Activated CD8-positive, alpha-beta T cell treated with anti-CD3 and anti-CD28 coated beads for 36 hours (primary cell): ENCODE measurements around the gene MRM3. TPM values are rescaled to one million over a fixed set of nuclear protein-coding genes. Genes with fewer than 3 reads are reported as not detected.

Experiments
- ATAC-seq: fragments of 200-7000 bp; cut with Tn5 transposase; one replicate; pipeline ENCODE4 v1.10.0; 2021; ENCODE audit warnings: mild to moderate bottlenecking, moderate library complexity
- CTCF ChIA-PET: fragments of 350-600 bp; sonication (Branson Sonifier 250); formaldehyde crosslinking; loops from one replicate; lab custom pipeline; 2021; ENCODE audit warnings: antibody characterized with exemption; lab: Charles Lee
- POLR2A ChIA-PET: fragments of 350-600 bp; sonication (Branson Sonifier 250); formaldehyde crosslinking; loops from one replicate; lab custom pipeline; 2021; ENCODE audit warnings: antibody characterized with exemption; lab: Charles Lee
- DNase-seq: peaks from one replicate; pipeline ENCODE4 v3.0.0-alpha.2; 2020
- H3K27ac Mint-ChIP-seq: one replicate; pipeline ENCODE4 v1.8.0; 2021; ENCODE audit warnings: mild to moderate bottlenecking, mixed read lengths
- H3K27me3 Mint-ChIP-seq: one replicate; pipeline ENCODE4 v1.8.0; 2021; ENCODE audit warnings: mixed read lengths
- H3K36me3 Mint-ChIP-seq: one replicate; pipeline ENCODE4 v1.8.0; 2021; ENCODE audit warnings: low read depth, mixed read lengths
- H3K4me1 Mint-ChIP-seq: one replicate; pipeline ENCODE4 v1.8.0; 2021; ENCODE audit warnings: low read depth, mixed read lengths
- H3K4me3 Mint-ChIP-seq: one replicate; pipeline ENCODE4 v1.8.0; 2021; ENCODE audit warnings: mild to moderate bottlenecking, moderate library complexity, mixed read lengths
- H3K9me3 Mint-ChIP-seq: one replicate; pipeline ENCODE4 v1.8.0; 2021; ENCODE audit warnings: mixed read lengths
- intact Hi-C: fragments of 100-400 bp; cut with micrococcal nuclease; formaldehyde crosslinking; loops from one replicate; pipeline ENCODE4 v1.10.0; 2022
- total RNA-seq, 2 experiments: library from RNA; stranded (reverse); gene quantifications; one replicate each; pipeline ENCODE4 v1.2.3, GENCODE V29; 2021
- TF ChIP-seq, protein P1 (sequence below): fragments of 200-600 bp; IDR thresholded peaks from one replicate; pipeline ENCODE4 v1.8.0; 2022; ENCODE audit warnings: antibody characterized with exemption, mild to moderate bottlenecking

MRM3 gene
- total RNA-seq, 2 experiments from 2014 or later, result 35.5 to 36.2 TPM

DNA sequence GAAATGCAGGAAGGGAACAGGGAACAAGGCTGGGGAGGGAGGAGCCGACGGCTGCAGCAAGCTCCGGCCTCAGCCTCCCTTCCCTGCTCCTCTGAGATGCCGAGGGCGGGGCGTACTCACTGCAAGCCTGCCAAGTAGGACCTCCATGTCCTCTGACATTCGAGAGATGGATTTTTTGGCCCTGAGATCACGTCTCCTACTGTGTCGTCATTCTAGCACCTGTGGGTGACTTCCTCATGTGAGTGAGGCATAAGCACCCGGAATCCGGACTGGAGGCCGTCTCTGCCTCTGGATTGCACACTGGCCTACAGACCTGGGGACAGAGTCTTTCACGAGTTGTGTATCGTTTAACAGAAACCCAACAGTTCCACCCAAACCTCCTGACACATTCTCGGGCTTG lies 14.5 kb downstream of the MRM3 start:
- Mint-ChIP-seq H3K36me3 (peaks cover 6% of the 10 kb centered on the region), H3K27ac (no peak overlapping the region), H3K27me3 (no peaks in the 10 kb centered on the region), H3K4me3 (no peak overlapping the region), H3K4me1 (no peaks in the 10 kb centered on the region), H3K9me3 (no peaks in the 10 kb centered on the region)
- DNase-seq, result no peak
- ChIA-PET CTCF (interaction anchor here (0.8 to 6.1 kb wide), 9 partner anchors 8 to 260 kb away, joined by 3 to 63 read pairs (median 3); partner anchors contain the start of genes GLOD4, MRM3, NXN and TIMM22), POLR2A (no interaction called here)
- TF ChIP-seq, protein P1, sequence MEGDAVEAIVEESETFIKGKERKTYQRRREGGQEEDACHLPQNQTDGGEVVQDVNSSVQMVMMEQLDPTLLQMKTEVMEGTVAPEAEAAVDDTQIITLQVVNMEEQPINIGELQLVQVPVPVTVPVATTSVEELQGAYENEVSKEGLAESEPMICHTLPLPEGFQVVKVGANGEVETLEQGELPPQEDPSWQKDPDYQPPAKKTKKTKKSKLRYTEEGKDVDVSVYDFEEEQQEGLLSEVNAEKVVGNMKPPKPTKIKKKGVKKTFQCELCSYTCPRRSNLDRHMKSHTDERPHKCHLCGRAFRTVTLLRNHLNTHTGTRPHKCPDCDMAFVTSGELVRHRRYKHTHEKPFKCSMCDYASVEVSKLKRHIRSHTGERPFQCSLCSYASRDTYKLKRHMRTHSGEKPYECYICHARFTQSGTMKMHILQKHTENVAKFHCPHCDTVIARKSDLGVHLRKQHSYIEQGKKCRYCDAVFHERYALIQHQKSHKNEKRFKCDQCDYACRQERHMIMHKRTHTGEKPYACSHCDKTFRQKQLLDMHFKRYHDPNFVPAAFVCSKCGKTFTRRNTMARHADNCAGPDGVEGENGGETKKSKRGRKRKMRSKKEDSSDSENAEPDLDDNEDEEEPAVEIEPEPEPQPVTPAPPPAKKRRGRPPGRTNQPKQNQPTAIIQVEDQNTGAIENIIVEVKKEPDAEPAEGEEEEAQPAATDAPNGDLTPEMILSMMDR, result no peak
- intact Hi-C loops, result loop anchor here (5.0 kb wide), 1 partner anchor 181 kb away; the partner anchor contains the start of gene NXN
- no peak for ATAC-seq

DNA sequence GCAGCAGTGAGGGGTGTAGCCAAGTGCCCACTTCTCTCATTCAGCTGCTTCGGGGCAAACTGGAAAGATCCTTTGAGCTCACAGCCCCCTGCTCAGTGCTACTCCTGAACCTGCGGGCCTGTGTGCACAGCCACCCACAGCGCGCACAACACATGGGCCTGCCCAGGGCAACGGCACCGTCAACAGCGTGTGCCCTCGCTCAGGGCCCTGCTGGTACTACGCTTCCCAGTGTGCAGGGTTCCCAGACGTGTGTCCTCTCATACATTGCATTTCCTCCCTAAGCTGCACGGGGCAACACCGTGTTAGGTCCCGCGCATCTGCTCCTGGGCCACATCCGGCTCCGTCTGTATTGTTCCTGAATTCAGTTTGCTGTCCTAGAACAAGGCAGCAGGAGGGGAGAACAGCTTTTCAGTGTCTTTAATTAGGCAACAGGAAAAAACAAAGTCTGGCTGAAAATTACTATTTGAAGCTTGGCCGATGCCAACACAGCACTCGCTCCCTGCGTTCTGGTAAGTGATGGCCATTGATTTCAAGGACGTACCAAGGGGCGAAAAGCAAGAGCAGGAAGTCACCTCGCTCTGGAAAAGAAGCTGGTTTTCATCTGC lies 15.2 kb downstream of the MRM3 start:
- Mint-ChIP-seq H3K36me3 (peaks cover 3% of the 10 kb centered on the region), H3K27ac (no peak overlapping the region), H3K4me3 (no peak overlapping the region), H3K27me3 (no peaks in the 10 kb centered on the region), H3K4me1 (no peaks in the 10 kb centered on the region), H3K9me3 (no peaks in the 10 kb centered on the region)
- ATAC-seq (no peak), DNase-seq (no peak)
- TF ChIP-seq, protein P1, result no peak
- ChIA-PET POLR2A (no interaction called here), CTCF (interaction anchor here (1.0 to 6.1 kb wide), 3 partner anchors 183 to 259 kb away, joined by 3 to 63 read pairs (median 3); partner anchors contain the start of genes NXN and TIMM22)
- intact Hi-C loops, result loop anchor here (5.0 kb wide), 1 partner anchor 180 kb away; the partner anchor contains the start of gene NXN

DNA sequence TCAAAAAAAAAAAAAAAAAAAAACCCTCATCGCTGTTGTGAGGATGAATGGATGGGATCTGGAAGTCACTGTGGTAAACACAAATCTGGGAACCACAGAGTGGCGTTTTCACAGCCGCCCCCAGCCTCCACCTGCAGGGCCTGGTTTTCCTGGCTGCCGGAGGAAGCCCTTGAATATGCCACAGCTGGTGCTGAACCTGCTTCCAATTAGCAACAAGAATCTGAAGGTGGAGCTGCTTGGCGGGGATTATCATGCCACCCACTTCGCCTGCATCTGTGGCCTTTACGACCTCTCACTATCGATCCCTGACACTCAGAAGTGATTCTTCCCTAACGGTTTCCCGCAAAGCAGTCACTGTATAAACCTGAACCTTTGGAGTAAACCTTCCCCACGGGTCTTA lies 16.1 kb downstream of the MRM3 start:
- intact Hi-C loops, result loop anchor here (5.0 kb wide), 1 partner anchor 179 kb away; the partner anchor contains the start of gene NXN
- CTCF ChIA-PET, result interaction anchor here (6.1 kb wide), 1 partner anchor 182 kb away, joined by 63 read pairs; the partner anchor contains the start of gene NXN
- H3K27ac Mint-ChIP-seq, result no peak overlapping the region
- H3K4me3 Mint-ChIP-seq, result no peak overlapping the region
- POLR2A ChIA-PET, result no interaction called here
- no peaks in the 10 kb centered on the region for H3K9me3 Mint-ChIP-seq
- DNase-seq, result no peak
- H3K4me1 Mint-ChIP-seq, result no peaks in the 10 kb centered on the region
- ATAC-seq, result no peak
- no peaks in the 10 kb centered on the region for H3K27me3 Mint-ChIP-seq
- TF ChIP-seq, protein P1, result no peak
- H3K36me3 Mint-ChIP-seq, result no peaks in the 10 kb centered on the region

DNA sequence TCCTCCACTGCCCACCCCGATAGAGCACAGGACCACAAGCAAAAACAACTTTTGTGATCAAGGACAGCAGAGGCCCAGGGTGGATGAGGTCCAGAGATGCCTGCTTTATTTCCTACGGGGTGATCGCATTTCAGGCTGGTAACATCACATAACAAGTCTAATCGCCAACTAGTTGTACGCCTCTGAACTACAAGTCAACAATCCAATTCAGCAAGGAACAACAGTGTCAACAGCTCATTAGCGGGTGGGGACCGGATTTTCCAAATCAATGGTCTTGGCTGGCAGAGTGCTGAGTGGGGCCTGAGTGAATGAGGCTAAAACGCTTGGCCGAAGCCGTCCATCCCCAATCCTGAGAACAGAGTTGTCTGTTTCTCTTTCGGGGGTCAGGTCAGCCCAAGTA lies 17.1 kb downstream of the MRM3 start:
- ChIA-PET CTCF (interaction anchor here (1.2 to 6.1 kb wide), 2 partner anchors 181 to 198 kb away, joined by 3 to 63 read pairs; partner anchors contain the start of genes NXN and TIMM22), POLR2A (interaction anchor here (0.6 kb wide), 1 partner anchor 11 kb away, joined by 3 read pairs; no protein-coding TSS in a partner anchor)
- intact Hi-C loops, result loop anchor here (5.0 kb wide), 1 partner anchor 178 kb away; the partner anchor contains the start of gene NXN

More for the DNA sequence above, 17.1 kb downstream of the MRM3 start:
- no peak overlapping the region for H3K27ac Mint-ChIP-seq
- DNase-seq (no peak), ATAC-seq (no peak)
- H3K36me3 Mint-ChIP-seq, result no peaks in the 10 kb centered on the region
- no peaks in the 10 kb centered on the region for H3K9me3 Mint-ChIP-seq
- no peaks in the 10 kb centered on the region for H3K27me3 Mint-ChIP-seq
- TF ChIP-seq, protein P1, result no peak
- no peak overlapping the region for H3K4me3 Mint-ChIP-seq
- no peaks in the 10 kb centered on the region for H3K4me1 Mint-ChIP-seq
